Stimulated activated CD4-positive, alpha-beta T cell treated with anti-CD3 and anti-CD28 coated beads, Interleukin-4, amount 100 ng/mL, for 4 hours (primary cell): ENCODE results near the gene RBM6.

Source experiments
- DNase-seq, 2 experiments: peaks; one replicate each; pipeline ENCODE4 v3.0.0-alpha.2; 2020

RBM6 gene

DNA sequence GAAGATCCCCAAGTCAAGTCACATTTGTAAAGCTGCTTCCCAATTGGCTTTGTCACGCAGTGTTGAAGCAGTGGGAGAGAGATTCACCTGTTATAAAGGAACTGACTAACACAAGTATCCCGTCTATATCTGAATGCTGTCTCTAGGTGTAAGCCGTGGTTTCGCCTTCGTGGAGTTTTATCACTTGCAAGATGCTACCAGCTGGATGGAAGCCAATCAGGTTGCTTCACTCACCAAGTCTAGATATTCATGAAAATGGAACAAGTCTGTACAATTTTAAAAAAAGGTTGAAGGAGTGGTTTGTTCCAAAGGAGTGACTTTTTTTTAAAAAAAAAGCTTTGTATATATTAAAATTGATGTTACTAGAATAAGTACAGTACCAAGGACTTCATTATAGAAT lies 160.4 kb downstream of the RBM6 start:
- no peak for DNase-seq

GRCh38 chr3:50100956-50101845 lies 161.3 kb downstream of the RBM6 start:
- no peak for DNase-seq

GRCh38 chr3:50102558-50102957 lies 162.6 kb downstream of the RBM6 start:
- no peak for DNase-seq

GRCh38 chr3:50111757-50112156 lies 171.8 kb downstream of the RBM6 start:
- DNase-seq = no peak

DNA sequence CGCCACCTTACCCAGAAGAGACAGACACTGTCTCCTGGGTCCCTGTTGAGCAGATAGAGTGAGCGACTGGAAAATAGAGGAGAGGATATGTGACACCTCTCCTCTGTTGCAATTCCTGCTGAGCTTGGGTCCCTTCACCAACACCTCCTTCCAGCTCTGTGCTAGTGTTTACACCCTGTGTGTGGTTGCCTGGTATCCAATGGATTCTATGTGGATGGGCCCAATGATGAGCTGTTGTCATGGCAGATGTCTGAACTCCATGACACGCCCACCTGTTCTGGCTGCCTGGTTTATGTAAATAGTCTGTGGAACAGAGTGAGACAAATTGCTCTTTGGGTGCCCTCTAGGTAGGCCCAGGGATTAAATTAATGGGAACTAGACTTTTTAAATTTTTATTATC lies 172.5 kb downstream of the RBM6 start:
- no peak for DNase-seq

GRCh38 chr3:50117120-50117519 lies 177.2 kb downstream of the RBM6 start:
- no peak for DNase-seq

DNA sequence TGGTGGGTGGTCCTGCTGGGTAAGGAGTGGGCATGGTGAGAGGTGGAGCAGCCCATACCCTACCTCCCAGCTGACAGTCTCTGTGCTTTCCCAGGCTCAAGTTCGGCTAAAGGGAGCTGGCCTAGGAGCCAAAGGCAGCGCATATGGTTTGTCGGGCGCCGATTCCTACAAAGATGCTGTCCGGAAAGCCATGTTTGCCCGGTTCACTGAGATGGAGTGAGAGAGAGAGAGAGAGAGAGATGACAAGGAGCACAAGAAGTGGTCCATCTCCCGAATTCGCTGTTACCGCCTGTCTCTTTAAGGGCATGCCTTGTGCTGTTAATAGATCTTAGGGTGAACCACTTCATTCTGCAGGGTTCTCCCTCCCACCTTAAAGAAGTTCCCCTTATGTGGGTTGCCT lies 178.3 kb downstream of the RBM6 start:
- no peak for DNase-seq

GRCh38 chr3:50119786-50120185 lies 179.8 kb downstream of the RBM6 start:
- DNase-seq = no peak

- DNase-seq = no peak
Measured at GRCh38 chr3:50120364-50121071, 180.6 kb downstream of the RBM6 start.

DNA sequence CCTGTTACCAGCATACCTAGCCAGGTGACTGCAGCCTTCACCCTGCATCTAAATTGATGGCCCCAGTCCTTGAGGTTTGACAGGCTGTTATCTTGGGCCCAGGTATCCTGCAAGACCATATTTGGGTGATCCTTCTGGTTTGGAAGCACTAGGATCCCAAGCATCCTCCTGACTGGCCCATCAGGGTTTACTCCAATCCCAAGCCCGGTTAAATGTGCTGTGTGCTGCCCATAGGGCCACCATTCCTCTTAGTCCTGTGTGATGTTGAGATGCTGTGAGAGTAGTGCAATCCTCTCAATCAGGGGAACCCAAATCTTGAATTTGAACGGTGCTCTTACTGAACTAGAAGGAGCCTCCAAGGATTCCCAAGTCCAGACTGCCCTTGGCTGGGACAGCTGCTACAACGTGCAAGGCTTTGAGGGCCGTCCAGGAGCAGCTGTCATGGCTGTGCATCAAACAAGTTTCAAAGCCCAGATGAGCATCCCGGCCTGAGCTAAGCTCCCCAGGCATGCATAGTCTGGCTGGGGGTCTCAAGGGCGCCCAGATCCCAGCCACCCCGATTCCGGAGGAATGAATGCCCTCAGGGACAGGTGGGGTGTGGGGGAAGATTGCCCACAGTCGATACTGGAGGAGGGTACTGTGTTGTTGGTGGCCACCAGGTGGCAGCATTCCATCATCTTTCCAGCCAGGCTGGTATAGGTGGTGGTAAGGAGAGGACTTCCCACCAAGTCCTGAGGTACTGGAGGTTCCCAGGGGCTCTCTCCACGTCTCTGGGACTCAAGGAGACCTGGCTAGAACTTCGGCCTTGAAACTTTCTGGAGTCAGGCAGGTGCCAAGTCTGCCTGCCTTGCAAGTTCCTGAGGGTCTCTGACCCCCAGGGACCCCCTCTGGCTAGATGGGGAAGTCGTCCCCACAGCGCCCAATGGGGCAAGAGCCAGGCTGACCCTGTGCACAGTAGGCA lies 181.4 kb downstream of the RBM6 start:
- DNase-seq = peak; percentile 57 to 66

DNA sequence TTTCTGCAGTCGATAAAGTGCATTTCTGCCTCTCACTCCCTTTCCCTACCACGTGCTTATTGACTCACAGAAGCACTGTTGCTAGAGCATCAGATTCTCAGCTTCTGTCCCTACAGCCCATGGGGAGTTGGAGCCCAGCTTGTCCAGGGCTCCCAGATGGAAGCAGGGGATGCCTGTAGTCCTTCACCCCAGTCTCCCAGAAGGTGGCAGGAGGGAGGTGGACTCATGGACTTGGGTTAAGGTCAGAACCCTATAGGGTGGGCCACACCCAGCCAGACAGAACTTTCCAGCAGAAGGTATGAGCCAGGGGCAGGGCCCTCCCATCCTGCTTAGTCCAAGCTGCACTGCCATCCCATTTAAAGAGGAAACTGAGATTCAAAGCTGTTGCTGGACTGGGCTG lies 182.1 kb downstream of the RBM6 start:
- DNase-seq = no peak

- DNase-seq = no peak
Measured at GRCh38 chr3:50122661-50123391, 182.9 kb downstream of the RBM6 start.

DNA sequence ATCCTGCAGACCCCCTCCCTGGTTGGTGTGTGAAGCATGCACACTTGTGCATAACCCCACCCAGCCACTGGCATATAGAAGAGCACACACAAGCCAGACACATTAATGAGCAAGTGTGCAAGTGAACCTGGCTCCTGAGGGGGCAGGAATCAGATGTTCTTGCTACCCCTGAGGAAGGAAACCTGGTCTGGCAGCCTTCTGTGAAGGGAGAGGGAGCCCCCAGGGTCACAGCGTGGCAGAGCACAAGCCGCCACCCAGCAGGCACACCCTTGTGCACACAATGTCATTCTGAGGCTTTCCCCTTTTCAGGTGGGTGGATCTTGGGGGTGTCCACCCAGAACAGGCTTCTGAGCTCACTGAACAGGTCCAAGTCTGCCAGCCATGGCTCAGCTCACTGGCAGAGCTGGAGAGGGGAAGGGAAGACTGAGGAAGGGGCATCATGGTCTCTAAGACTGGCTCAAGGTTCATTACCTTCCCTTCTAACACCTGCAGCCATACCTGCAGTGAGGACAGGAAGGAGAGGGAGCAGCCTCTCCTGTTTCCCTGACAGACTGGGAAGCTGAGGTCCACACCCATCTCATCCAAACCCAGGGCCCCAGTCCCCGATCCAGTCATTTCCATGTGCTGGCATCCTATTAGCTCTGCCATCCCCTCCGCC lies 183.6 kb downstream of the RBM6 start:
- no peak for DNase-seq

- DNase-seq = no peak
Measured at GRCh38 chr3:50124052-50124799, 184.3 kb downstream of the RBM6 start.

- DNase-seq = no peak
Measured at GRCh38 chr3:50124800-50125178, 184.8 kb downstream of the RBM6 start.

GRCh38 chr3:50125541-50126286 lies 185.8 kb downstream of the RBM6 start:
- DNase-seq = no peak

- DNase-seq = no peak
Measured at GRCh38 chr3:50126287-50127211, 186.6 kb downstream of the RBM6 start.
